NCI-H345 (cell line): Measurements from ENCODE around the gene LRWD1.
"Not testable (repeated sequence)": the region's sequence is repeated elsewhere in the genome, so short reads cannot be mapped to it uniquely, and the experiment has no call there.

ENCODE experiments used
- DNase-seq: peaks from one replicate; lab custom pipeline; 2025; lab: John Stamatoyannopoulos, UW

LRWD1 gene

DNA sequence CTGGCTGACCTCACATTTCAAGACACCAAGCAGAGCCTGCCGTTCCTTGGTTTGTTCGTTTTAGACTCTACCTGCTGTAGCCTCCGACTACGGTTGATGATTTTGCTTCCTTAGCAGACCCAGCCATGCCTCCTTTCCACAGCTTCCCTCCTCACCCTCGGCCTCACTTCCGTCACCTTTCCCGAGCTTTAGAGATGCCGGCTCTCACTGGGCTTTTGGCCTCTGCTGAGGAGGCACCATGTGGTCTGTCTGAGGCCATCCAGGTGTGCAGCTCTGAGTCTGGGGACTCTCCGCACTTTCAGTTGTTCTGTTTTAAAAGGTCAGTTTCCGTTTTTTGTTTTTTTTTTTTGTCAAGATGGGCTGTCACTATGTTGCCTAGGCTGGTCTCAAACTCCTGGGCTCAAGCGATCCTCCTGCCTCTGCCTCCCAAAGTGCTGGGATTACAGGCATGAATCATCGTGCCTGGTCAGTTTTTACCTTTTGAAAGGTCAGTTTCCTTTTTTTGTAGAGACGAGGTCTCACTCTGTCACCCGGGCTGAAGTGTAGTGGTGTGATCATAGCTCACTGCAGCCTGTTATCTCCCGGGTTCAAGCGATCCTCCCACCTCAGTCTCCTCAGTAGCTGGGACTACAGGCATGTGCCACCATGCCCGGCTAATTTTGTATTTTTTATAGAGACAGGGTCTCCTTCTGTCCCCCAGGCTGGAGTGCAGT lies 19.7 kb upstream of the LRWD1 start:
- no peak for DNase-seq

DNA sequence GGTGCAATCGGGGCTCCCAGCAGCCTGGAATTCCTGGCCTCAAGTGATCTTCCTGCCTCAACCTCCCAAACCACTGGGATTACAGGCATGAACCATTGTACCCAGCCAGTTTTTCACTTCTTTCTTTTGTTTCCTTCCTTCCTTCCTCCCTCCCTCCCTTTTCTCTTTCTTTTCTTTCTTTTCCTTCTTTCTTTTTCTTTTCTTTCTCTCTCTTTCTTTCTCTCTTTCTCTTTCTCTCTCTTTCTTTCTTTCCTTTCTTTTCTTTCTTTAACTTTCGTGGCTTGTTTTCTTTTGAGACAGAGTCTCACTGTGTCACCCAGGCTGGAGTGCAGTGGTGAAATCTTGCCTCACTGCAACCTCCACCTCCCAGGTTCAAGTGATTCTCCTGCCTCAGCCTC lies 19.1 kb upstream of the LRWD1 start:
- DNase-seq: no peak

DNA sequence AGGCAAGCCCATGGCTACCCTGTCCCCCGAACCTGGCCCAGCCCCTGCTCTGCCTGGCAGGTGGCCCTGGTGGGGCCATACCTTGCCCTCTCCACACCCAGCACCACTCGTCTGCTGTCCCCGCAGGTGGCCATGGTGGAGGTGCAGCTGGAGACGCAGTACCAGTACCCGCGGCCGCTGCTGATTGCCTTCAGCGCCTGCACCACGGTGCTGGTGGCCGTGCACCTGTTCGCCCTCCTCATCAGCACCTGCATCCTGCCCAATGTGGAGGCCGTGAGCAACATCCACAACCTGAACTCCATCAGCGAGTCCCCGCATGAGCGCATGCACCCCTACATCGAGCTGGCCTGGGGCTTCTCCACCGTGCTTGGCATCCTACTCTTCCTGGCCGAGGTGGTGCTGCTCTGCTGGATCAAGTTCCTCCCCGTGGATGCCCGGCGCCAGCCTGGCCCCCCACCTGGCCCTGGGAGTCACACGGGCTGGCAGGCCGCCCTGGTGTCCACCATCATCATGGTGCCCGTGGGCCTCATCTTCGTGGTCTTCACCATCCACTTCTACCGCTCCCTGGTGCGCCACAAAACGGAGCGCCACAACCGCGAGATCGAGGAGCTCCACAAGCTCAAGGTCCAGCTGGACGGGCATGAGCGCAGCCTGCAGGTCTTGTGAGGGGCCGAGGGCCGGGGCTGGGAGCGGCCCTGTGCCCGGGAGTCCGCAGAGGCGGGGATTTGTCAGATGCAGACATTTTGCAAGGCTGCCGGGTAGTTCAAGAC lies 18.2 kb upstream of the LRWD1 start:
- no peak for DNase-seq

DNA sequence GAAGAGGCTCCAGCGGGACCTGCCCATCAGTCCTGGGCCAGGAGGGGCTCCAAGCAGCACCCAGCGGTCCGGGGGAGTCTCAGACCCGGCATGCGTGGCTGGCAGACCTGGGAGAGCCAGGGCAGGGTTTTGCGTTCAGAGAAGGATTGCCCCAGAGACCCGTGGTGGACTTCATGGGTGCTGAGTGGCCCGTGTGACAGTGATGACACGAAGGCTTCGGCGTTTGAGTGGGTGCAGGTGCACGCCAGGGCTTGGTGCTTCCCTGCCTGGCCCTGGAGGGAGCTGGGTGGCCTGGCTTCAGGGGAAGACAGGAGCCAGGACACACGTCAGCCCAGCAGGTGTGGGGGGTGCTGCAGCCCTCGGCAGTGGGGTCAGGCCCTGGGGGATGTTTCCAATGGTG lies 17.5 kb upstream of the LRWD1 start:
- DNase-seq: no peak

DNA sequence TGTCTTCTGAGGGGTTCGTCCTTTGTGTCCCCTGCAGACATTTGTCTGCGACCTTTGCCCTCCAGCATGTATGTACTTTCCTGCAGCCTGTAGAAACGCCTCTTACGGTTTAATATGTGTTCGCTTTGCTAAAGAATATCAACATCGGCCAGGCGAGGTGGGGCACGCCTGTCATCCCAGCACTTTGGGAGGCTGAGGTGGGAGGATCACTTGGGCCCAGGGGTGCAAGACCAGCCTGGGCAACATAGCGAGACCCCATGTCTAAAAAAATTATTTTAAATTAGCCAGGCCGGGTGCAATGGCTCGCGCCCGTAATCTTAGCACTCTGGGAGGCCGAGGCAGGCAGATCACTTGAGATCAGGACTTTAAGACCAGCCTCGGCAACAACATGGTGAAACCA lies 15.6 kb upstream of the LRWD1 start:
- DNase-seq: no peak

DNA sequence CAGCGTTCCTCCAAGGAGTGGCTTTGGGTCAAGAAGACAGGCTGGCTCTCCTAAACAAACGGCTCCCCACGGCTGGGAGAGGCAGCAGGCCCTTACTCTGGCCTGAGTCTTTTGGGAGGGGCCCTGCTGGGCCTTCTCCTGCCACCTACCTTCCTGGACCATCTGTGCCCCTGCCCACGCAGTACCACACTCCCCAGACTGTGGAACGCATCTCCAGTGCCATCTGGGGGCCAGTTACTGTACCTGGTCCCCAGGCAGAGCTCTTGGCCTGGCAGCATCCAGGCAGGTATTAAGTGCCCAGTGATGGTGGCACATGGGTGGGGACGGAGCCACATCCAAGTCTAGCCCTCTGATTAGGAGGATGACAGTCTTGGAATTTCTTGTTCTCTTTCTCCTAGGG lies 14.5 kb upstream of the LRWD1 start:
- DNase-seq: no peak

DNA sequence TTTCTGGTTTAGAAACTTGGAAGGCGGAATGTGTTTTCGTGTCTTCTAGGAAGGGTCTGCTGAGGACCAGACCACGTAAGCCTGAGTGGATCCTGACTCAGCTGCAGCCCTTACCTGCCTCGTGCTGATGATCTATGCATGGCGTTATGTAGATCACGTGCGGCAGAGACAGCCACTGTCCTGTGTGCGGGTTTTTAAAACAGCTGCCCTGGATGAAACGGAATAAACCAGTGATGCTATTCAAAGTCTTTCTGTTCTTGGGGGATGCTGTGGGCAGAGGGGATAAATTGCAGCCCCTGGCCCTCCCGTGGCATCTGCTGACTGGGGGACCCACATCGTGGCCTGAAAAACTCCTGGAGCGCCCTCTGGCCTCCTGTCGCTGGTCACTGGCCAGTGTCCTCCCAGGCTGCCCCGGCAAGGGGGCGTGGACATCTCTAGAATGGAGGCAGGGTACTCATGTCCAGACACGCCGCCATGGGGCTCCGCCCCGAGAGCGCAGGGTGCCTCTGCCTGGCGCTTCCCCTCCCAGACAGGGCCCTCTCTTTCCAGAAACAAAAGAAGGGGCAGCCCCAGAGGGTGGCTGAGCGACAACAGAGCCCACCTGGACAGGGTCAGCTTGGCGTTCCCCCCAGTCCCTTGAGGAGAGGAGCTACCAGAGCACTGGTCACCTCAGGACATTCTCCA lies 13.3 kb upstream of the LRWD1 start:
- DNase-seq: peak; percentile 12

DNA sequence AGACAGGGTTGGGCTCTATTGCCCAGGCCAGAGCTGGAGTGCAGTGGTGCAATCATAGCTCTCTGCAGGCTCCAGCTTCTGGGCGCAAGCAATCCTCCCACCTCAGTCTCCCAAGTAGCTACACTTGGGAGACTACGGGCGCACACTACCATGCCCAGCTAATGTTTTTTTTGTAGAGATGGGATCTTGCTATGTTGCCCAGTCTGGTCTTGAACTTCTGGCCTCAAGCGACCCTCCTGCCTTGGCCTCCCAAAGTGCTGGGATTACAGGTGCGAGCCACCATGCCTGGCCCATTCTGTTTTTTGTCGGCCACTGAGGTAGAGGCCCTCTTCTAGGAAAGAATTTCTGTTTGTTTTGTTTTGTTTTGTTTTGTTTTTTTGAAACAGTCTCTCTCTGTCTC lies 12.3 kb upstream of the LRWD1 start:
- no peak for DNase-seq

DNA sequence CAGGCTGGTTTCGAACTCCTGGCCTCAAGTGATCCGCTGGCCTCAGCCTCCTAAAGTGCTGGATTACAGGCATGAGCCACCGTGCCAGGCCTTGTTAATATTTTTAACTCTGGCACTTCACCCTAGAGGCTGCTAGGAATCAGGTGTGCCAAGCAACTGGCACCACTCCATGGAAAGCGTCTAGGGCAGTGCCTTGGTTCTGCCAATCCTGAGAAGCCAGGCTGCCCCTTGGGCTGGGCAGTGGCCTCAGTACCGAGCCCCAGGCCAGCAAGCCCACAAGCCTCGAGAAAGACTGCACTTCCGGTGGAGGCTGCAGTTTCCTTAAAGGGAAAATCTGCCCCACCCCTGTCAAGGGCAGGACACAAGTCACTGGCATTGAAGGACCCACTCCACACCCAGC lies 11.5 kb upstream of the LRWD1 start:
- DNase-seq: no peak

DNA sequence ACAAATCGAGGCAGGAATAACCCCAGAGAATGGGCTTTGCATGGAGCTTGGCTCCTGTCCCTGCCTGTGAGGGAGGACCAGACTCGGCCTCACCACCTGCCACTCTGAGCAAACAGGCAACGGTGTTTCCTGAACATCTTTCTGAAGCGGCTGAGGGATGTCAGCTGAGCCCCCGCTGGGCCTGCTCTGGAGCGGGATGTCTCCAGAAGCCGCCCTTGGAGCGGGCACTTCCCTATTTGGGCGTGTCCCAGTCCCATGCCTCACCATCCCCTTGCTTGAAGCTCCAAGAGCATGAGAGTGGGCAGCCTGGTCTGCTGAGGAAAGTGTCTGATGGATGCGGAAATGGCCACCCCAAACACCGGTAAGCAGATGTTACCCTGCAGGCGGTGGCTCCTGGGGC lies 10.3 kb upstream of the LRWD1 start:
- peak; percentile 15 for DNase-seq

DNA sequence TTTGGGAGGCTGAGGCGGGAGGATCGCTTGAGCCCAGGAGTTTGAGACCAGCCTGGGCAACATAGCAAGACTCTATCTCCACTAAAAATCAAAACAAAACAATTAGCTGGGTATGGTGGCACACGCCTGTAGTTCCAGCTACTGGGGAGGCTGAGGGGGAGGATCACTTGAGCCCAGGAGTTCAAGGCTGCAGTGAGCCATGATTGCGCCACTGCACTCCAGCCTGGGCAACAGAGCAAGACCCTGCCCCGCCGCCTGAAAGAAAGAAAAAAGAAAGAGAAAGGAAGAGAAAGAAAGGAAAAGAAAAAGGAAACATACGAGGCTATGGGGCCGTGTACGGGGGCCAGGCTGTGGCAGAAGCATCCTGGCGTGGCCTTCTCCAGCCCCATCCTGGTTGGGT lies 9.9 kb upstream of the LRWD1 start:
- not testable (repeated sequence) for DNase-seq

DNA sequence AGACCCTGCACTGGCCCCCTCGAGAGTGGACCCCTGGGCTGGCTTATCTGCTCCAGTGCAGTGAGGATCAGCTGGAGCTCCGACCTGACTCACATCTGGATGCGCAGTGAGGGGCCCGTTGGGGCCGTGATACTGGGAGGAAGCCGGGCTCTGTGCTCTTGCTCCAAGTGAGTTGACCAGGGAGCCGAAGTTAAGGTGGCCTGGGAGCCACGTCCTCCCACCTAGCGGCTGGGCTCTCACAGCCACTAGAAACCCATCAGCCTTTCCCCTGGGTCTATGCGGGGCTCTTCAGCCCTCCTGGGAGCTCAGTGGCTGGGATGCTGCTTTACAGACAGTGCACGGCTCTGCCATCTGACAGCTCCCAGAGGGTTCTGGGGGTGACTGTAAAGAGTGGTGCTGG lies 9.2 kb upstream of the LRWD1 start:
- no peak for DNase-seq

DNA sequence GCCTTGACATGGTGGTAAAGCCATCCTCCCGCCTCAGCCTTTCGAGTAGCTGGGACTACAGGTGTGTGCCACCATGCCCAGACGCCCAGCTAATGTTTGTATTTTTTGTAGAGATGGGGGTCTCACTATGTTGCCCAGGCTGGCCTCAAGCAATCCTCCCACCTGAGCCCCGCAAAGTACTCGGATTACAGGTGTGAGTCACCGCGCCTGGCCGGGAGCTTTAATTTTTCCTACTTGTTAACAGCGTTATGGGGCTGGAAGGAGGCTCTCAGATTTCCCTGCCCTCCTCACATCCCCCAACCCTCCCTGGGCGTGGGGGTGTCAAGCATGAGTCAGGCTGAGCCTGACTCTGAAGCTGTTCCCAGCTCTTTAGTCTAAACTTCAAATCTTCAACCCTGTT lies 8.5 kb upstream of the LRWD1 start:
- DNase-seq: no peak

DNA sequence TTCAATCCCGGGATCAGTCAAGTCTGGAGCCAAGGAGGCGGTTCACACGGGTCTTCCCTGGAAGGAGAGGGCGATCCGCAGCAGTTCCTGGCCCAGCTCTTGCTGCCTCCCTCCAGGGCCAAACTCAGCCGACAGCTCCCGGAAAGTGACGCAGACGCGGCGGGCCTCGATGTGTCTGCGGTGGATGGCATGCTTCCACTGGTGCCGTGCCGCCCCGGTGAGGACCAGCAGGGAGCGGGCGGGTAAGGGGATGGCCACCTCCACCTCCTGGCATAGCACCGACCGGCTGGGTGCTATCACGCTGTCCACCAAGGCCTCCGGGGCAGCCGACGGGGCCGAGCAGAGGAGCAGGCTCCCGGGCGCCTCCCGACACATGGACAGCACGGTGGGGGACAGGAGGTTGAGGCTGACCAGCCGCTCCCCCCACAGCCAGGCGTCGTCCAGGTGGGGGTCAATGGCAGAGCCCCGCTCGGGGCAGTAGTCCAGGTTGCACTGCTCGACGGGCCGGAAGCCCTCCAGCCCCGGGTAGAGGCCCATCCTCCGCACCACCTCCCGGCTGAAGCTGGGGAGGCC lies 7.3 kb upstream of the LRWD1 start:
- no peak for DNase-seq

DNA sequence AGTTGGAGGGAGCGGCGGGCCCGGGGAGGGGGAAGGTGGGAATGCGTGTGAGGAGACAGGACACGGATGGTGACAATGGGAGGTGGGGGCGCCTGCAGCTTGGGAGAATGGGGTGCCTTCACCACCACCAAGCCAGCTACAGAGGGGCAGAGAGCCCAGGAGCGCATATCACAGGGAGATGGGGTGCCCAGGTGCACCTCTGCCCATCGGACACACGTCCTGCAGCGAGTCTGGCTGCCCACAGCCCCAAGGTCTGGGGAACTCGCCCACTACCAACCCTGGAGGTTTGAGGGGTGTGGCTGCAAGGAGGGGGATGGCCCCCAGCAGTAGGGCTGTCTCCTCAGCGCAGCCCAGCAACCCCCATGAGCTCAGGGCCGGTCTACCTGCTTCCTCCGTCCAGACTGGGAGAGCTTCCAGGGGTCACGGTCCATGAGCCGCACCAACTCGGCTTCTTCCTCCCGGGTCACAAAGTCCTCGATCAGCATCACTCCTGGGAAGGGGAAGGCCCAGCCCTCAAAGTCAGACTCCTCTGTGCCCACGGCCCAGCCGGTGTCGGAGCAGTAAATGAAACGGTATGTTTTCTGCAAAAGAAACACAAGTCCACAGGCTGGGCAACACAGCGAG lies 5.5 kb upstream of the LRWD1 start:
- DNase-seq: no peak

DNA sequence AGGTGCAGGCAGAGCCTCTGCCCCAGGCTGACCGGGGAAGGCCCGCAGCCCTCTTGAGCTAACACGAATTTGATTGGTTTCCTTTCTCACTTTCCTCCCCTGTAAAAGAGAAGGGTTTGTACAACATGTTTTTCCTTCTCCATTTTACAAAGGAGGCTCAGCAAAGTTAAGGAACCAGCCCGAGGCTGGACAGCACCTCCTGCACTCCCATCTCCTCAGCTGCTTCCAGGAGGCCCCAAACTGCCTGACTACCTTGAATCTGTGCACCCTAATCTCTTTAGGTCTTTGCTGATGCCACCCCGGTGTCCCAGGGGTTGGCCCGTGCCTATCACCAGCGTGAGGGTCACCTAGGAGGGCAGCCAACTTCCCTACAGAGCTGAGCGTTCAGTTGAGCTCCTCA lies 4.3 kb upstream of the LRWD1 start:
- no peak for DNase-seq

DNA sequence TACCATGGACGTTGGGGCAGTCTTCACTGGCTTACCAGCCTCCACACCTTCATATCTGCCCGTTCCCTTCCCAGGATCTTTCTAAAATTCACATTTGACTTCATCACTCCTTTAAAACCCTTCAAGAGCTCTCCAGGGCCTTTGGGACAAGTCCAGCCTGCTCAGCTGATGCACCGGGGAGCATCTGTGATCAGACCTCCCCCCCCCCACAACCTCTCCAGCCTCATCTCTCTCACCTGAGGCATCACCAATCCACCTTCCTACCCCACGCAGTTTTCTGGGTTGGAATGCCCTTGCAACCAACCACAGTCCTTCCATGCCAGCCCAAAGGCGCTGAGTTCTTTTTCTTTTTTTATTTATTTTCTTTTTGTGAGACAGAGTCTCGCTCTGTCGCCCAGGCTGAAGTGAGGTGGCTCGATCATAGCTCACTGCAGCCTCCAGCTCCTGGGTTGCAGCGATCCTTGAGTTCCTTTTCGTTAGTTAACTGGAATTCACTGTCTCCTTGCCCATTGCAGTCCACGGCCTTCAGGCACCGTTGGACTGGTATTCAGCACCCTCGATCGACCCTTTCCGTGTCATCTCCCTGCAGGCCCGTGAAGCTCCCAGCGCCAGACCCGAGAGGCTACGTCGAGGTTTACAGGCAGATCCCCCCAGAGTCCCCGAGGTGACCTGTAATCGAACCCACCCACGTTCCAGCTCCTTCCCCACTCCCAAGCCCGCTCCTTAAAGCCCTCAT lies 775 bp upstream of the LRWD1 start:
- DNase-seq: no peak

DNA sequence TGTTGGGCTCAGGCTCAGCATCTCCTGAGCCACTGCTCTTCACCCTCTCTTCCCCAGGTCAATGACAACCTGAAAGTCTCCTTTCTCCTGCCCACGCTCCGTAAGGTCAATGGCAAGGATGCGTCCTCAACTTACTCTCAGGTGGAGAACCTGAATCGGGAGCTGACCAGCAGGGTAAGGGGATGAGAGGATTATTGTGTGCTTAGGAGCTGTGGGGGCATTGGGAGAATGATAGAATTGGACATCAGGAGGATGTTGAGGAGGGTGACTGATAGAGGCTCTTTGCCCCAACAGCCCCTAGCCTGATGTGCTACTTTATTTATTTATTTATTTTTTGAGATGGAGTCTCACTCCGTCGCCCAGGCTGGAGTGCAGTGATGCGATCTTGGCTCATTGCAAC lies 1.3 kb downstream of the LRWD1 start:
- no peak for DNase-seq

DNA sequence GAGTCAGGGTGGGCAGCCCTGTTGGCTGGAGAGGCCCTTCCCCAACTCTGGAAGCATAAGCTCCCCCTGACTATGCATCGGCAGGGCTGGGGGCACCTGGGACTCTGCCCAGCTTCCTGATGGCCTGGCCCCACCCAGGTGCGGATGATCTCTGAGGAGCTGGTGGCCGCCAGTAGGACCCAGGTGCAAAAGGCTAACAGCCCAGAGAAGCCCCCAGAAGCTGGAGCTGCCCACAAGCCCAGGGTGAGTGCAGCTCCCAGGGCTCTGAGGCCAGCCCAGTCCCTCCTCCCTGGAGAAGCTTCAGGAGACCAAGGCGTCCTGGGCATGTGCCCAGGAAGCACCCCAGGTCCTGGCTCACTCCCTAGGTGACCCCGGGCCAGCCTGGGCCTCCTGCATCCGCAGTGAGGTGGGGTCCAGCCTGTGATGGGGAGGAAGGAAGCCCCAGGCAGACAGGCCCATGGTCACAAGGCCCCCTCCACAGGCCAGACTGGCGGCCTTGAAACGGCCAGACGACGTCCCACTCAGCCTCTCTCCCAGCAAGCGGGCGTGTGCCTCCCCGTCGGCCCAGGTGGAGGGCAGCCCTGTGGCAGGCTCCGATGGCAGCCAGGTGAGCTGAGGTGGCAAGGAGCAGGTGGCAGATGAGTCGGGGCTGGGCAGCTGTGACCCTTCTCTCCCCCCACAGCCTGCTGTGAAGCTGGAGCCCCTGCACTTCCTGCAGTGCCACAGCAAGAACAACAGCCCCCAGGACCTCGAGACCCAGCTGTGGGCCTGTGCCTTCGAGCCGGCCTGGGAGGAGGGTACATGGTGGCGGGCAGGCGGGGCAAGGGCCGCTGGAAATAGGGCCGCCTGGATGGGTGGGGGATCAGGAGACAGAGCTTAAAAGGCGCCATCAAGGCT lies 3.0 kb downstream of the LRWD1 start:
- DNase-seq: no peak

DNA sequence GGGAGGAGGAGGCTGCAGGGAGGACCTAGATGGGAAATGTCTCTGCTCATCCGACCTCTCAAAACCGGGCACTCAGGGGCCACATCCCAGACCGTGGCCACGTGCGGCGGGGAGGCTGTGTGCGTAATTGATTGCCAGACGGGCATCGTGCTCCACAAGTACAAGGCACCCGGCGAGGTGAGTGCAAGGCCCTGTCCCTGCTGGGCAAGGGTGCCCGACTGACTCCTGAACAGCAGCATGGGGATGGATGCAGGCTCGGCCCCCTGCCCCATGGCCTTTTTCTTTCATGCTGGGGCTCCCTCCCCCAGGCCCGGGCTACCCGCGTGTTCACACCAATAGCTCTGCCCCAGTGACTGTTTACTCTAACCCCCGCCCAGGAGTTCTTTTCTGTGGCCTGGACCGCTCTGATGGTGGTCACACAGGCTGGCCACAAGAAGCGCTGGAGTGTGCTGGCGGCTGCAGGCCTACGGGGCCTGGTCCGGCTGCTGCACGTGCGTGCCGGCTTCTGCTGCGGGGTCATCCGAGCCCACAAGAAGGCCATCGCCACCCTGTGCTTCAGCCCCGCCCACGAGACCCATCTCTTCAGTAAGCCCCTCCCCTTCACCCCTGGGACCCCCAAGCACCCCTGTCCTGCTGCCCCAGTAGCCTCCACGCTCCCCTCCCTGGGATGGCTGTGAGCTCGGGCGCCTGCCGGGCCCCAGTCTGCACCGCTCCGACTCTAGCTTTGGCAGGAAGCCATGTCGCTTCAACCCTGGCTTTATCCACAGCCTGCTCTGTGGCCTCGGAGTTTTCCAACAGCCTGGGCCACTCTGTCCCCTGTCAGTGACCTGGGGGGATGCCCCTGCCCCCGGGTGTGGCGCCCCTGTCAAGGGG lies 3.9 kb downstream of the LRWD1 start:
- no peak for DNase-seq
